Jurkat, Clone E6-1 (cell line): Measurements from ENCODE around the gene IGFLR1.
"Not testable (repeated sequence)": the region's sequence is repeated elsewhere in the genome, so short reads cannot be mapped to it uniquely, and the experiment has no call there.

Source experiments
- DNase-seq: peaks from one replicate; pipeline ENCODE4 v3.0.0-alpha.2; 2011; ENCODE audit warnings: low read depth, low spot score
- H3K4me3 ChIP-seq: 2 replicates; pipeline ENCODE4 v1.5.1; 2011; ENCODE audit warnings: mild to moderate bottlenecking, low read length, control low read depth, moderate library complexity

IGFLR1 gene

DNA sequence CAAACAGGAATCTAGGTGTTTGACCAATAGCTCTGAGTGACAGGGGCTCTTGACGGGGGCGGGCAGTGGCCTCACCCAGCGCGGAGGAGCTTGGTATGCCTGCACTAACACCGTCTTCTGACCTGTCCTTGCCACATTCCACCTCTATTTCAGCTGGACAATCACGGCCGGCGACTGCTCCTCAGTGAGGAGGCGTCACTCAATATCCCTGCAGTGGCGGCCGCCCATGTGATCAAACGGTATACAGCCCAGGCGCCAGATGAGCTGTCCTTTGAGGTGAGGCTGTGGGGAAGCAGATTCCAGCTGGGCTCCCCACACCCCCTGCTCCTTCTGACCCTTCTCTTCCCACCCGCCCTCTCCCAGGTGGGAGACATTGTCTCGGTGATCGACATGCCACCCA is 37.8 kb upstream of the IGFLR1 start:
- no peak overlapping the region for H3K4me3 ChIP-seq
- no peak for DNase-seq

DNA sequence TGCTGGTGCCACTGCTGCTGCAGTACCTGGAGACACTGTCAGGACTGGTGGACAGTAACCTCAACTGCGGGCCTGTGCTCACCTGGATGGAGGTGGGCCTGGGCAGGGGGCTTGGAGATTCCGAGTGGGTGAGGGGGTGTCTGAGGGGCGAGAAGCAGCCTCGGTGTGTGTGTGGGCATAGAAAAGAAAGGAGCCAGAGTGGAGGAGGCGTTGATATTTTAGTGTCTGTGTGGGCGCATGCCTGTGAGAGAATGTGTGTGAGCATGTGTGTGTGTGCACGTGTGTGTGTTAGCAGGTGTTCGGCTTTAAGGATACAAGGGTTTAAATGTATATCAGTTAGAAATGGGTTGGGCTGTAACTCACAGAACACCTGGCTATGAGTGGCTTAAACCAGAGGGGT is 36.8 kb upstream of the IGFLR1 start:
- H3K4me3 ChIP-seq, result no peak overlapping the region
- no peak for DNase-seq

DNA sequence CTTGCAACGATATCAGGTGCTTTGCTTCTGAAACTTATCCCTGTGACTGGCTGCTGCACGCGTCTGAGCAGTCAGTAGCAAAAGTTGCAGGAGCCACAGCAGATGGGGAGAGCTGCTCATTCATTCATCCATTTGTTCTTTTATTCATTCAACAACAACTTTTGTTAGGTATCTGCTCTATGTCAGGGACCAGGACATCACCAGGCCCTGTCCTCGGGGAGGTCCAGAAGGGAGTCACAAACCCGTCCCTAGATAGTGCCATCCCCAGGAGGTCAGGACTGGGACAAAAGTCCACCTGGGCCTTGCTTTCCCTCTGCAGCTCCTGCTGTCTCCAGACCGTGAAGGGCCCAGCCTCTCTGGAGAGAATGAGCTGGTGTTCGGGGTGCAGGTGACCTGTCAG is 35.7 kb upstream of the IGFLR1 start:
- H3K4me3 ChIP-seq, result no peak overlapping the region
- no peak for DNase-seq

DNA sequence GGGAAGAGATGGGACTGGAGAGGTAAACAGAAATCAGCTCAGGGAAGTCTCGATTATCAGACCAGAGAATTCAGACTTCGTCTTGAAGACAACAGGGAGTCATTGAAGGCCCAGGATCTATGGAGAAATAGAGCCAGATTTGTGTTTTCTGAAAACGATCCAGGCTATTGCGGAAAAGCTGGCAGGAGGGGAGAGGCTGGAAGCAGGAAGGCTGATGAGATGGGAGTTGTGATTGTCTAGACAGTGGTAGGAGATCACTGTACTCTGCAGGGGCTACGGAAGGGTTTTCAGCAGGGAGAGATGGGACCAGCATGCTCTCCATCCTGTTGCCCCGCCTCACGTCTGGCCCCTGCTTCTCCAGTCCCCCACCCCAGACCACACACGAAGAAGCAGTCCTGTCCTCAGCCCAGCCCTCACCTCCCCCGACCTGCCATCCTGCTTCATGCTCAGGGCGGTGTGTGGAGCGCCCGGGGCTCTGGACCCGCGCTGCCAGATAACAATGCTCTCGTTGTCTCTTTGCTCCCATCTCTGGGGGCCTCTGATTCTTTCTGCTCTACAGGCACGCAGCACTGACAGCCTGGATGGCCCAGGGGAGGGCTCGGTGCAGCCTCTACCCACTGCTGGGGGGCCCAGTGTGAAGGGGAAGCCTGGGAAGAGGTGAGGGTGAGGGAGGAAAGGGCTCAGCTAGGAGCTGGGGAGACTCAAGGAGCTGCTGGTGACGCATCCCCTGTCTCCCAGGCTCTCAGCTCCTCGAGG is 35.0 kb upstream of the IGFLR1 start:
- no peak for DNase-seq
- no peak overlapping the region for H3K4me3 ChIP-seq

DNA sequence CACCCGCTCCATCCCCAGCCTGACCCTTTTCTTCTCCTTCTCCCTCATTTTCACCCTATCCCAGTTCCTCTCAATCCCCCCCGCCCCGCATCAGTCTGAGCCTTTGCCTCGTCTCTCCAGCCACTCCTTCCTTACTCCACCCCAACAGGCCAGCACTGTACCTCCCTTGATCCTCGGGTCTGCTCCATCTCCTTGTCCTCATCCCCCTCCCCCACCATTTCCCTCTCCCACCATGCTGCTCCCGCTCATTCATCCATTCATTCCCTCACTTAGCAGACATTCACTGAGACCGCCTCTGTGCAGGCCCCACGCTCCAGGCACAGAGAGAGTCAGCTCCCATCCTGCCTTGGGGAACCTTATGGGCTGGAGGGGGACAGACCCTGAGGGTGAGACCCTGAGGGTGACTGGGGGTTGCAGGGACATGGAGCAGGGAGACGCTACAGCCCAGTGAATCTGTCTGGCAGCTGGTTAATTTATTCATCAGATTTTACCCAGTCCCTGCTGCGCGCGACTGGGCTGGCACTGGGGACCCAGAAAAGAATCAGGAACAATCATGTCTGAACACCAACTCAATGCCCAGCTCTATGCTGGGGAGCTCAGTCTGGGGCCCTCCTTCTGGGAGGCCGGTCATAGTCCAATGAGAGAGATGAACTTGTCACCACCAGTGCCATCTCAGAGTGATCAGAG is 34.0 kb upstream of the IGFLR1 start:
- no peak for DNase-seq
- peak overlapping the region; percentile 76 for H3K4me3 ChIP-seq

DNA sequence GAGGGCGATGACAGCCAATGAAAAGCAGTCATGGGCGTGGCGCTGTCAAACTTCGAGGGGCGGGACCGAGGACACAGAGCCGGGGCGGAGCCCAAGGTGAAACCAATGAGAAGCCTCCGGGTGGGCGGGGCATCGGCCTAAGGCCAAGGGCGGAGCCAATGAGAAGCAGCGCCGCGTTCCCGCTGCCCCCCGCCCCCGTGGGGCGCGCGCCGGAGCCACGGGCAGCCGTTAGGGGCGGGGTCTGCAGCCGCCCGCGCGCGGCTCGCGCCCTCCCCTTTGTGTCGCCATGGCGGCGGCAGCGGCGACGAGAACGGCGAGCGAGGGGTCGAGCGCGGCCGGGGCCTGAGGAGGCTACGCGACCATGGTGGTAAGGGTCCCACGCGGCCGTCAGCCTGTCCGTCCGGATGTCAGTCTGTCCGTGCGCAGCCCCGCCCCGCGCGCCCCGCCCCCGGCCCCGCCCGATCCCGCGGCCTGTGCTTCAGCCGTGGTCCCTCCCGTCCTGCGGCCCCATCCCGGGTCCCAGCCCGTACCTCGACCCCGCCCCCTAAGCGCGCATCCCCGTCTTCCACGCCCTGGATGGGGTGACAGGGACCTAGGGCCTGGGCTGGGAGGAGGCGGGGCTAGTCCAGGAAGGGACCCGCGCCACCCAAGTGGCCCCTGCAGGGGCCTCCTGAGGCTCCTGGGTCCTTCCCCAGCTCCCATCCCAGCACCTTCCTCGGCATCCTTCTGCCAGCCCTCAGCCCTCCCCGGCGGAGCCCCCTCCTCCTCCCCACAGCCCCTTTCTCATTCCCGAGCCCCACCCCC is 33.2 kb upstream of the IGFLR1 start, which contains the start of gene ARHGAP33:
Gene ARHGAP33, plus strand, starts transcription at position 267 of the 804 bp plus-strand sequence. Its CDS starts 95 bp downstream, at position 362.
- peak within 1 kb of the TSS; percentile 76 for H3K4me3 ChIP-seq
- DNase-seq, result peak; percentile 96

DNA sequence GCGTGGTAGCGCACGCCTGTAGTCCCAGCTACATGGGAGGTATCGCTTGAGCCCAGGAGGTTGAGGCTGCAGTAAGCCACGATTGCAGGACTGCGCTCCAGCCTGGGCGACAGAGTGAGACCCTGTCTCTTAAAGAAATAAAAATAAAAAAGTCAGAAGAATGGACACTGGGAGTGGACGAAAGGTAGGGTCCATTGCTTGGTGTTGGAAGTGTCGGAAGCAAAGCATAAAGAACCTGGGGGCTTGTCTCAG is 32.7 kb upstream of the IGFLR1 start:
- peak overlapping the region; percentile 49 for H3K4me3 ChIP-seq
- no peak for DNase-seq

DNA sequence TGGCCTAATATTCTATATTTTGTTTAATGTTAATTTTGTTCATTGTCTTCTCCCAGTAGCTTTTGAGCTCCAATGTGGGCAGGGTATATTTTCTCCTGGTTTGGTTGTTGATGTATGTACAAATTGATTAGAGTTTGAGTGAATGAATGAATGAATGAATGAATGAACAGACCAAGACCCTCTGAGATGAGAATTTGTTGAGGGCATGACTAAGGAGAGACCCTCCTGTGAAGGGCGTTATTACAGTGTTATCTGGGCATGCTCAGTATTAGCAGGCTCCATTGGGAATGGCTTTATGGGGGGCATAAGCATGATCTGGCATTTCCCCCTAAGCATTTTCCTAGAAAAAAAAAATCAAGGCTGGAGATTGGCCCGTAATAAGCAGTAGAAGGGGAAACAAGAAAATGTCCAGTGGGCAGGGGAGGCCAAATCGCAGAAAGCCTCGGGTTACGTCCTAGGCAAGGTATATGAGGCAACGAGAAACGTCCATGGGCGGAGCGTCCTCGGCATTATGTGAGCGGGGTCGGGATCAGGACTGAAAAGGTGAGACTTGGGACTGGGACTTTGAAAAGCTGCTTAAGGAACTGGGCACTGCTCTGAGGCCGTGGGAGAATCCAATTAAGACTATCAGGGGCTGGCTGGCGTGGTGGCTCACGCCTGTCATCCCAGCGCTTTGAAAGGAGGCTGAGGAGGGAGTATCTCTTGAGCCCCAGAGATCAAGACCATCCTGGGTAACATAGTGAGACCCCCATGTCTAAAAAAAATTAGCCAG is 32.2 kb upstream of the IGFLR1 start:
- H3K4me3 ChIP-seq, result peak overlapping the region; percentile 49
- DNase-seq, result no peak

DNA sequence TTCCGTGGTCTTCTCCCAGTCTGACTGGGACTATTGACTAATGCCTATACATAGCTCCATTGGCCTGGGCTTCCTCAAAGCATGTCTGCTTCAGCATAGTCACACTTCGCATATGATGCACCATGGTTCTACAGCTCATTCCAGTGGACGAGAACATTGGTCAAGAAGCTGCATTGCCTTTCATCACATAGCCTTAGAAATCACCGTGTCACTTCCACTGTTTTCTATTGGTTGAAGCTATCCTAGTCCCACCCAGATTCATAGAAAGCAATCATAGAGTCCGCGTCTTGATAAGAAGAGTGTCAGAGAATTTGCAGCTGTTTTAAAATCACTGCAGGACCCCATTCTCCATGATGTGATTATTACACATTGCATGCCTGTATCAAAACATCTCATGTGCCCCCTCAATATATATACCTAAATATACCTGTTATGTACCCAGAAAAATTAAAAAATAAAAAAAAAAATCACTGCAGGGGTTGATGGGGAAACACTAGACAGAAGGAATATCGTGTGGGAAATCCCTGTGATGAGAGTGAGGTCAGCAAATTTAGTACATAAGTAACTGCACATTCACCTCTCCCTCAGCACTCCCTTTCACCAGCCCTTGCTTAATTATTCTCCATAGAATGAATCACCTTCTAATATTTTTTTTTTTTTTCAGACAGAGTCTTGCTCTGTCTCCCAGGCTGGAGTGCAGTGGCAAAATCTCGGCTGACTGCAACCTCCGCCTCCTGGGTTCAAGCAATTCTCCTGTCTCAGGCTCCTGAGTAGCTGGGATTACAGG is 31.0 kb upstream of the IGFLR1 start:
- no peak overlapping the region for H3K4me3 ChIP-seq
- DNase-seq, result no peak

DNA sequence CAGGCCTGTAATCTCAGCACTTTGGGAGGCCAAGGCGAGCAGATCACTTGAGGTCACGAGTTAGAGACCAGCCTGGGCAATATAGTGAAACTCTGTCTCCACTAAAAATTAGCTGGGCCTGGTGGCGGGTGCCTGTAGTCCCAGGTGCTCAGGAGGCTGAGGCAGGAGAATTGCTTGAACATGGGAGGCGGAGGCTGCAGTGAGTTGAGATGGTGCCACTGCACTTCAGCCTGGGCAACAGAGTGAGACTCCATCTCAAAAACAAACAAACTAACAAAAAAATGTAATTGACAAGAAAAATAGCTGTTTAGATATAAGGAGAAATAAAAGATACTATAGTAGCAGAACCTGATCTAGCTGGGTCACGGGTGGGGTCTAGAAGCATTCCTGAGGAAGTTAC is 30.1 kb upstream of the IGFLR1 start:
- not testable (repeated sequence) for H3K4me3 ChIP-seq

DNA sequence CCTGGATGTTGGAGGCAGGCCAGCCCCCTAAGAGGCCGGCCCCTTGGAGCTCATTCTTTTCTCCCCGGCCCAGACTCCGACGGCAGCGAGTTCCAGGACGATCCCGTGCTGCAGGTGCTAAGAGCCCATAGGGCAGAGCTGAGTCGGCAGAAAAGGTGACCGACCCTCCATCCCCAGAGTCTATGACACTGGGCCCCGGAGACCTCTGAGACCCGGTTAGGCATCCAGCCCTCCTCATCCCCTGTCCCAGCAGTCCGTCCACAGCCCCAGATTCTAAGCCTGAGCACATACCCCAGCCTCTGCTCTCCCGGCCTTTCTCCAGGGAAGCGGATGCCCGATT is 25.8 kb upstream of the IGFLR1 start:
- DNase-seq, result no peak
- no peak overlapping the region for H3K4me3 ChIP-seq

More for the DNA sequence above, 30.1 kb upstream of the IGFLR1 start:
- DNase-seq, result not testable (repeated sequence)

DNA sequence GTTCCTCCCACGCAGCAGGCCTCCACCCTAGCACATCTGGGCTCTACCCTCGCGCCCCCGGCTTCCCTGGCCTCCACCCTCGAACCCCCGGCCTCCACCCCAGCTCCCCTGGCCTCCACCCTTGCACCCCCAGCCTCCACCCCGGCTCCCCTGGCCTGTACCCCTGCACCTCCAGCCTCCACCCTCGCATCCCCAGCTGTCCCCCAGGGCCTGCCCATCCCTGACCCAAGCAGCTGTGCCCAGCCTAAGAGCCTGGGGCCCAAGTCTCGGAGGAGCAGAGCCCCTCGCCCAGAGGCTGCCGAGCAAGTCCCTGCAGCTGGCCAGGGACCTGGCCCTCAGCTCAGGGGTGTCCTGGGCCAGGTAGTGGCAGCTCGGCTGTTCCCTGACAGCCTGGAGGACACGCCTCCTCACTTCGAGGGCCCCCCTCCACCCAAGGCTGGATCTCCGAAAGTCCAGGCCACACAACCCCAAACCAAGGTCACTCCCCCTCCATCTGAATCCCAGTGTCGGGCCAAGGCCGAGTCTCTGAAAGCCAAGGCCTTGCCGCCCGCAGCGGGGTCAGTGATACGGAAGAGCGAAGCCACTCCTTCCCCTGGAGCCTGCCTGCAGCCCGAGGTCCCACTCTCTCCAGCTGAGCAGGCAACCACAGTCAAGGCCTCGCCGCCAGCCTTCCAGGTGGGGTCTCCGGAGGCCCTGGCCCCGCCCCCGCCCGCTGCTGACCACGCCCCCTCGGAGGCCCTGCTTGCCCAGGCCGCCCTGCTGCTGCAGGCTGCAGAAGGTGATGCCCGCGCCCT is 25.2 kb upstream of the IGFLR1 start:
- DNase-seq, result no peak
- no peak overlapping the region for H3K4me3 ChIP-seq

DNA sequence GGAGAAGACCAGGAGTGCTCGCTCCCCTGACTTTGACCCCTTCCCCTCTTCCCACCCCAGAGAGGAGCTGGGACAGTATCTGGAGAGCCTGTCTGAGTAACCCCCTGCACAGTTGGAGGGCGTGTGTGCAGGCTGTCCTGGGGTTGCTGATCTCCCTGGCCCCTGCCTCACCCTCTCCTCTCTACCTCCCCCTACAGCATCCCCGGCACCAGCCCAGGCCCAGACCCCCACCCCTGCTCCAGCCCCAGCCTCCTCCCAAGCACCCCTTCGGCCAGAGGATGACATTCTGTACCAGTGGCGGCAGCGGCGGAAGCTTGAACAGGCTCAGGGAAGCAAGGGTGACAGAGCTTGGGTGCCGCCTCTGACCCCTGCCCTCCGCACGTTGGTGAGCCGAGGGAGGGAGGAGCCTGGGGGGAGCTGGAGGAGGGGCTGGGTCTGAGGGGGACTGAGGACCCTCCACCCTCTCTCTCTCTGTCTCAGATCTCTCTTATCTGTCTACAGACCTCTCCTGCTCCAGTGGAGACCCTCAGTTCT is 24.4 kb upstream of the IGFLR1 start:
- H3K4me3 ChIP-seq, result no peak overlapping the region
- DNase-seq, result no peak

DNA sequence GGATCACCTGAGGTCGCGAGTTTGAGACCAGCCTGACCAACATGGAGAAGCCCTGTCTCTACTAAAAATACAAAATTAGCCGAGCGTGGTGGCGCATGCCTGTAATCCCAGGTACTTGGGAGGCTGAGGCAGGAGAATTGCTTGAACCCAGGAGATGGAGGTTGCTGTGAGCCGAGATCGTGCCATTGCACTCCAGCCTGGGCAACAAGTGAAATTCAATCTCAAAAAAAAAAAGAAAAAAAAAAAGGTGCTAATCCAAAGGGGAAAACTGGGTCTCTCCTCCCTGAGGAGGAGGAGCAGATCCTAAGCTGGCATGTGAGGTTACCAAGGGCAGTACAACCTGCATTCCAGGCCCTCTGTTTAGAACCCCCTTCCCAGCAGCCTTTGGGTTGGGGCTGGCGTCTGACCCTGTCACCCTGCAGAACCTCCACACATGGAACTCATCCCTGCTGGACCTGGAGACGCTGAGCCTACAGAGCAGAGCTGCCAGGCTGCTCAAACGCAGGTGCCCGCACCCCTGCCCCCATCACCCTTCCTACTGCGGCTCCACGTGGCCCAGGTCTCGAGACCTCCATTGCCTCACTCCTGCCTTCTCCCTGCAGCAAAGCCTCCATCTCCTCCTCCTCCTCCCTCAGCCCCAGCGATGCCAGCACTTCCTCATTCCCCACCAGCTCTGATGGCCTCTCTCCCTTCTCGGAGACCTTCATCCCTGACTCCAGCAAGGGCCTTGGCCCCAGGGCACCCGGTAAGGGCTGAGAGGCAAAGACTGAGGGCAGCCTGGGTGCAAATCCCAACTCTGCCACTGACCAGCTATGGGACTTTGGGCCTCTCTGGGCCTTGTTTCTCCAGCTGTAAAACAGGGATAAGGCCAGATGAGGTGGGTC is 22.4 kb upstream of the IGFLR1 start:
- no peak overlapping the region for H3K4me3 ChIP-seq
- DNase-seq, result no peak

DNA sequence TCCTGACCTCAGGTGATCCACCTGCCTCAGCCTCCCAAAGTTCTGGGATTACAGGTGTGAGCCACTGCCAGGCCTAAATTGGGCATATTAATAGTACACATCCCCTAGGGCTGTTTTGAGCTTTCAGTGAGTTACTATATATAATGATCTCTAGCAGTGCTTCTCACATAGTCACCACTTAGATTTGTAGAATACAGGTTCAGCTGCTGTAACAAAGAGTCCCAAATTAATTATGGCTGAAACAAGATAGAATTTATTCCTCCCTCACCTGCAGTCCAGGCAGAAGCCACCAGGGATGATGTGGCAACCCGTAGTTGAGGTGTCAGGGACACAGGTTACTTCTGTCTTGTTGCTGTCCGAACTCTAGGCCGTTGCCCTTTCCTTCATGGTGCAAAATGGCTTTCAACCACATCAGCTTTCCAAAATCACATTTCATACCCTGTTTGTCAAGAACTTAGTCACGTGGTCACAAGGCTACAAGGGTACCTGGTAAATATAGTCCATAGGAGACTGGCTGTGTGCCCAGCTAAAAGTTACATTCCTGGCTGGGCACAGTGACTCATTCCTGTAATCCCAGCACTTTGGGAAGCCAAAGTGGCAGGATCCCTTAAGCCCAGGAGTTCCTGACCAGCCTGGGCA is 18.6 kb upstream of the IGFLR1 start:
- H3K4me3 ChIP-seq, result no peak overlapping the region
- DNase-seq, result no peak

DNA sequence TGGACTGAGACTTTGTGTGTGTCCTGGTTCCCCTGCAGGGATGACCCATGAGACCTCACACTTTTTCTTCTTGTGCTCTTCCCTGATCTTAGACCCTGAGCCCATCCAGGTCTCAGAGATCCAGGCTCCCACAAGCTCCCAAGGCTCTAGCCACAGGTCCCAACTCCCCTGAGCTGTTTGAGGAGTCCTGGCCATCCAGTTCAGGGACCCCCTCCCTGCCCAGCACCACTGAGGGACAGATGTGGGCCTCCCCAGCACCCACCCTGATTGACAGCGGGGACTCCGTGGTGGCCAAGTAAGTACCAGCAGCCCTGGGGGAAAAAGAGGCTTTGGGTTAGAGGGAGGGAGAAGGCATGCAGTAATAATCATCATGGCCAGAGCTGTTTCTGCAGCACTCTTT is 17.4 kb upstream of the IGFLR1 start:
- H3K4me3 ChIP-seq, result no peak overlapping the region
- no peak for DNase-seq
